ENCODE data around the gene PLCH2. TPM values are rescaled to one million over a fixed set of nuclear protein-coding genes. Genes with fewer than 3 reads are reported as not detected.

PLCH2 gene
- total and polyA plus RNA-seq, 9 of the 15 experiments (the other 6 are each of a cell fraction or from before 2014, with no cell fraction given): 0.16 TPM; not detected in 8

- in situ Hi-C loops (cut with MboI) (no loop called here), intact Hi-C loops (cut with micrococcal nuclease) (no loop called here)
- ChIA-PET CTCF (ENCODE audit: low intra/inter-chr PET ratio) (no interaction called here), POLR2A (no interaction called here)
- DNase-seq (ENCODE audit: extremely low read depth in 1 of 4, low spot score in 3 of 4) (no peak), ATAC-seq (no peak), FAIRE-seq (no peak)
- Histone ChIP-seq H3K36me3 (ENCODE audit: control insufficient read depth, insufficient read depth, low read length) (no peaks in the 10 kb centered on the region), H3K9me3 (replicated peaks; ENCODE audit: control insufficient read depth, insufficient read depth, low read depth, low read length) (0 out of 2 replicates have a peak, but pooled peaks cover under 1% of the 10 kb centered on the region), H3K79me2 (ENCODE audit: control insufficient read depth, insufficient read depth, low read length) (no peaks in the 10 kb centered on the region), H3K4me3 (no peak overlapping the region), H4K20me1 (replicated peaks; ENCODE audit: control insufficient read depth, insufficient read depth, low read length) (no peaks in the 10 kb centered on the region), H3K27me3 (ENCODE audit: control insufficient read depth in 2 of 2, insufficient read depth in 2 of 2, low read length in 2 of 2) (peaks cover 20 to 68% of the 10 kb centered on the region in 2 experiments), H3K4me2 (ENCODE audit: insufficient read depth, low read length) (no peak overlapping the region), H3K9me1 (ENCODE audit: control insufficient read depth, insufficient read depth, low read length) (no peaks in the 10 kb centered on the region), H3K4me1 (replicated peaks in 1 of 2; ENCODE audit: control insufficient read depth in 2 of 2, insufficient read depth in 2 of 2, low read length in 2 of 2) (peaks cover 0 to 34% of the 10 kb centered on the region in 2 experiments; a peak in 2 of 5 replicates), H3K9ac (ENCODE audit: insufficient read depth in 1 of 2, low read depth in 2 of 2, low read length in 2 of 2) (no peak overlapping the region; a peak in 1 of 4 replicates), H2AFZ (ENCODE audit: low read depth, low read length) (no peak overlapping the region), H3K27ac (ENCODE audit: extremely low read depth, low read depth, low read length) (no peak overlapping the region)
- no TSS peak for BruUV-seq (replicated peaks)
- WGBS (ENCODE audit: insufficient coverage, low coverage, missing lambda C conversion rate): 3% methylated on average over 9 of the region's 9 CpGs
- TF ChIP-seq UBTF (IDR thresholded peaks at IDR 0.05; ENCODE audit: borderline replicate concordance in 1 of 2, low read depth in 2 of 2, low read length in 2 of 2) (0 out of 4 replicates have a peak, but pooled peaks of 1 of the 2 experiments have one; percentile 50), SAP30 (IDR thresholded peaks at IDR 0.05; ENCODE audit: borderline replicate concordance, insufficient read depth, low read depth, low read length, poor library complexity, severe bottlenecking) (no peak)
Measured at GRCh38 chr1:2435091-2435490, 41.0 kb upstream of the PLCH2 start.
